Dermis microvascular lymphatic vessel endothelial cell (primary cell): Measurements from ENCODE around the gene UFC1. TPM values are rescaled to one million over a fixed set of nuclear protein-coding genes. Genes with fewer than 3 reads are reported as not detected.
A peak's percentile ranks its signal among the peaks of the same experiment; 100 is the strongest.

Experiments
- DNase-seq, 2 donors: peaks; one replicate each; pipeline versions ENCODE4 v3.0.0 to v3.0.0-alpha.2; 2010; ENCODE audit warnings: low read depth in 2 of 2
- total RNA-seq: library from RNA; depleted of rRNA; stranded (reverse); fragments of >200 nt; gene quantifications from 2 replicates; pipeline ENCODE4 v1.2.1, GENCODE V29; 2014

UFC1 gene
- total RNA-seq, 1 donor from 2014 or later, result 108 TPM

GRCh38 chr1:161192476-161193465, 39.0 kb downstream of the UFC1 start:
- DNase-seq, result peak; percentile 48 to 79

- peak in 1 of 2 donors; percentile 55 for DNase-seq
Measured at GRCh38 chr1:161193561-161194235, 39.9 kb downstream of the UFC1 start.

GRCh38 chr1:161195171-161195570, 41.4 kb downstream of the UFC1 start:
- DNase-seq, result no peak

GRCh38 chr1:161196111-161196510, 42.3 kb downstream of the UFC1 start:
- DNase-seq, result no peak

GRCh38 chr1:161196521-161197451, 43.0 kb downstream of the UFC1 start:
- peak in 1 of 2 donors; percentile 32 for DNase-seq

- no peak for DNase-seq
Measured at GRCh38 chr1:161197560-161198193, 43.9 kb downstream of the UFC1 start.

GRCh38 chr1:161198194-161198896, 44.6 kb downstream of the UFC1 start:
- peak in 1 of 2 donors; percentile 46 for DNase-seq

- DNase-seq, result peak; percentile 68 to 74
Measured at GRCh38 chr1:161198897-161199431, 45.2 kb downstream of the UFC1 start, which contains the start of gene ADAMTS4. Gene ADAMTS4 (minus strand): TSS chr1:161199054. CDS start chr1:161198627, 427 bp downstream.

GRCh38 chr1:161199506-161200139, 45.8 kb downstream of the UFC1 start:
- peak in 1 of 2 donors; percentile 30 for DNase-seq

- DNase-seq, result peak in 1 of 2 donors; percentile 50
Measured at GRCh38 chr1:161200421-161200991, 46.7 kb downstream of the UFC1 start.

GRCh38 chr1:161200992-161201835, 47.4 kb downstream of the UFC1 start:
- DNase-seq, result peak in 1 of 2 donors; percentile 79

GRCh38 chr1:161201836-161202712, 48.3 kb downstream of the UFC1 start, which contains the start of gene NDUFS2:
Gene NDUFS2 (plus strand): TSS chr1:161202367. CDS start chr1:161202386, 19 bp downstream.
- DNase-seq, result peak; percentile 98 to 99

- no peak for DNase-seq
Measured at GRCh38 chr1:161206411-161207140, 52.8 kb downstream of the UFC1 start.

GRCh38 chr1:161207173-161207572, 53.4 kb downstream of the UFC1 start:
- no peak for DNase-seq
